ENCODE measurements around the gene TSPAN9. TPM values are rescaled to one million over a fixed set of nuclear protein-coding genes. Genes with fewer than 3 reads are reported as not detected.

Gene TSPAN9
- total RNA-seq, 4 donors from 2014 or later, result 23.4 to 43.3 (median 29.4) TPM

GRCh38 chr12:3275171-3276041 lies 198.2 kb downstream of the TSPAN9 start:
- ATAC-seq (ENCODE audit: low FRiP score), result no peak
- peak in 2 of 3 donors; percentile 10 to 73 for TF ChIP-seq CTCF (IDR thresholded peaks at IDR 0.05)
- DNase-seq (ENCODE audit: low spot score), result peak; percentile 80

- TF ChIP-seq CTCF (IDR thresholded peaks at IDR 0.05), result no peak
- ATAC-seq (ENCODE audit: low FRiP score) (no peak), DNase-seq (ENCODE audit: low spot score) (no peak)
Observed at GRCh38 chr12:3276226-3276625, 199.0 kb downstream of the TSPAN9 start.

GRCh38 chr12:3277306-3277943 lies 200.2 kb downstream of the TSPAN9 start:
- TF ChIP-seq CTCF (IDR thresholded peaks at IDR 0.05), result no peak
- ATAC-seq (ENCODE audit: low FRiP score) (no peak), DNase-seq (ENCODE audit: low spot score) (no peak)

- no peak for DNase-seq (ENCODE audit: low spot score)
- no peak for TF ChIP-seq CTCF (IDR thresholded peaks at IDR 0.05)
- no peak for ATAC-seq (ENCODE audit: low FRiP score)
Observed at GRCh38 chr12:3278681-3279414, 201.7 kb downstream of the TSPAN9 start.

- ATAC-seq (ENCODE audit: low FRiP score), result no peak
- TF ChIP-seq CTCF (IDR thresholded peaks at IDR 0.05), result no peak
- no peak for DNase-seq (ENCODE audit: low spot score)
Observed at GRCh38 chr12:3279415-3279780, 202.2 kb downstream of the TSPAN9 start.

GRCh38 chr12:3279832-3280231 lies 202.7 kb downstream of the TSPAN9 start:
- DNase-seq (ENCODE audit: low spot score) (no peak), ATAC-seq (ENCODE audit: low FRiP score) (no peak)
- no peak for TF ChIP-seq CTCF (IDR thresholded peaks at IDR 0.05)

Data from omental fat pad (tissue), 4 donors.